Natural killer cell (primary cell): ENCODE results near the gene RCOR3. TPM values are rescaled to one million over a fixed set of nuclear protein-coding genes. Genes with fewer than 3 reads are reported as not detected.

Experiments
- ATAC-seq, 3 donors: fragments of 150-1000 bp in 2 of 3; fragments of 200-7000 bp in 1 of 3; cut with Tn5 transposase; 1 replicate in 1 of 3; 2 replicates in 2 of 3; pipeline ENCODE4 v1.10.0; 2021; ENCODE audit warnings: mild to moderate bottlenecking in 2 of 3, moderate library complexity in 2 of 3
- DNase-seq, 2 donors: peaks; one replicate each; pipeline versions ENCODE4 v3.0.0 to v3.0.0-alpha.2; 2013 to 2021; ENCODE audit warnings: mixed read lengths in 1 of 2
- H3K27ac ChIP-seq: one replicate; pipeline ENCODE4 v1.5.1; 2013; ENCODE audit warnings: mild to moderate bottlenecking, low read length
- H3K27me3 ChIP-seq: one replicate; pipeline ENCODE4 v1.6.1; 2013; ENCODE audit warnings: low read length; ENCODE audit not compliant: control insufficient read depth, insufficient read depth
- H3K36me3 ChIP-seq: one replicate; pipeline ENCODE4 v1.6.1; 2013; ENCODE audit warnings: low read length; ENCODE audit not compliant: control insufficient read depth, insufficient read depth
- H3K4me1 ChIP-seq: one replicate; pipeline ENCODE4 v1.6.1; 2013; ENCODE audit warnings: low read length; ENCODE audit not compliant: control insufficient read depth, insufficient read depth
- H3K4me3 ChIP-seq: one replicate; pipeline ENCODE4 v1.5.1; 2013; ENCODE audit warnings: low read length
- H3K9me3 ChIP-seq: one replicate; pipeline ENCODE4 v1.6.1; 2013; ENCODE audit warnings: low read length; ENCODE audit not compliant: control insufficient read depth, insufficient read depth
- H3K27ac Mint-ChIP-seq, 2 donors: one replicate each; pipeline ENCODE4 v1.8.0; 2022; ENCODE audit warnings: mild to moderate bottlenecking in 2 of 2, mixed read lengths in 2 of 2, moderate library complexity in 1 of 2
- H3K27me3 Mint-ChIP-seq, 2 donors: one replicate each; pipeline ENCODE4 v1.8.0; 2022; ENCODE audit warnings: low read depth in 2 of 2, mixed read lengths in 2 of 2
- H3K36me3 Mint-ChIP-seq: one replicate; pipeline ENCODE4 v1.8.0; 2022; ENCODE audit warnings: mixed read lengths
- H3K4me1 Mint-ChIP-seq, 2 donors: one replicate each; pipeline ENCODE4 v1.8.0; 2022; ENCODE audit warnings: mixed read lengths in 2 of 2
- H3K4me3 Mint-ChIP-seq: one replicate; pipeline ENCODE4 v1.8.0; 2022; ENCODE audit warnings: mild to moderate bottlenecking, moderate library complexity, mixed read lengths
- H3K9me3 Mint-ChIP-seq, 2 donors: one replicate each; pipeline ENCODE4 v1.8.0; 2022; ENCODE audit warnings: mixed read lengths in 2 of 2
- CTCF ChIP-seq: fragments of 200-600 bp; IDR thresholded peaks from one replicate; pipeline ENCODE4 v1.8.0; 2022; ENCODE audit warnings: antibody characterized with exemption
- WGBS: methylation state at CpG from one replicate; pipeline ENCODE4 v1.1.7; 2013; ENCODE audit warnings: missing lambda C conversion rate; ENCODE audit not compliant: insufficient coverage; 5-methylcytosine and 5-hydroxymethylcytosine counted together
- intact Hi-C: fragments of 100-400 bp; cut with micrococcal nuclease; formaldehyde crosslinking; loops from one replicate; pipeline ENCODE4 v1.14.2; 2022
- total RNA-seq, 4 donors: library from RNA; stranded (reverse); fragments of 120-200 nt in 1 of 4; gene quantifications; one replicate each; pipeline versions ENCODE4 v1.2.3 to v1.2.4, GENCODE V29; 2013 to 2022

The RCOR3 gene
- total RNA-seq, 3 donors from 2014 or later (not counting 1 experiment from before 2014, with no cell fraction given), result 70.9 to 99.2 (median 78.6) TPM

GRCh38 chr1:211324992-211325775 is 66.0 kb downstream of the RCOR3 start:
- H3K4me1 Mint-ChIP-seq, result peaks cover 42 to 49% of the 10 kb centered on the region in 2 donors
- peaks cover 40% of the 10 kb centered on the region for H3K4me1 ChIP-seq
- ATAC-seq, result no peak

GRCh38 chr1:211326140-211326527 is 67.0 kb downstream of the RCOR3 start:
- TF ChIP-seq CTCF, result no peak
- Histone ChIP-seq H3K27me3 (no peaks in the 10 kb centered on the region), H3K27ac (peak overlapping the region; percentile 89), H3K4me3 (peak overlapping the region; percentile 86), H3K4me1 (peaks cover 49% of the 10 kb centered on the region), H3K36me3 (peaks cover 5% of the 10 kb centered on the region), H3K9me3 (no peaks in the 10 kb centered on the region)
- WGBS, result 77% methylated on average over 8 of the region's 8 CpGs
- H3K4me3 Mint-ChIP-seq, result peak overlapping the region; percentile 95
- peak overlapping the region; percentile 89 to 96 for H3K27ac Mint-ChIP-seq
- no peaks in the 10 kb centered on the region for H3K36me3 Mint-ChIP-seq
- H3K27me3 Mint-ChIP-seq, result no peaks in the 10 kb centered on the region
- ATAC-seq (no peak), DNase-seq (no peak)
- intact Hi-C loops, result loop anchor here (2.0 kb wide), 1 partner anchor 57 kb away; no protein-coding TSS in a partner anchor
- peaks cover 52 to 58% of the 10 kb centered on the region in 2 donors for H3K4me1 Mint-ChIP-seq
- H3K9me3 Mint-ChIP-seq, result no peaks in the 10 kb centered on the region

More at GRCh38 chr1:211324992-211325775, 66.0 kb downstream of the RCOR3 start:
- Histone ChIP-seq H3K27me3 (no peaks in the 10 kb centered on the region), H3K36me3 (no peaks in the 10 kb centered on the region), H3K27ac (no peak overlapping the region), H3K9me3 (no peaks in the 10 kb centered on the region), H3K4me3 (no peak overlapping the region)
- WGBS, result 73% methylated on average over 9 of the region's 12 CpGs
- Mint-ChIP-seq H3K4me3 (peak overlapping the region; percentile 95), H3K27ac (peak overlapping the region; percentile 89 to 96), H3K36me3 (no peaks in the 10 kb centered on the region), H3K27me3 (no peaks in the 10 kb centered on the region), H3K9me3 (no peaks in the 10 kb centered on the region)
- DNase-seq, result no peak
- intact Hi-C loops, result loop anchor here (5.0 kb wide), 1 partner anchor 252 kb away; the partner anchor contains the start of gene SLC30A1
- no peak for TF ChIP-seq CTCF

- Mint-ChIP-seq H3K27me3 (no peaks in the 10 kb centered on the region), H3K9me3 (no peaks in the 10 kb centered on the region), H3K27ac (peak within 1 kb of the TSS; percentile 90 to 96), H3K36me3 (no peaks in the 10 kb centered on the region), H3K4me1 (peaks cover 55 to 64% of the 10 kb centered on the region in 2 donors), H3K4me3 (peak within 1 kb of the TSS; percentile 95)
- H3K4me1 ChIP-seq, result peaks cover 53% of the 10 kb centered on the region
- peak within 1 kb of the TSS; percentile 86 for H3K4me3 ChIP-seq
- H3K27ac ChIP-seq, result peak within 1 kb of the TSS; percentile 89
- H3K9me3 ChIP-seq, result no peaks in the 10 kb centered on the region
- no peaks in the 10 kb centered on the region for H3K27me3 ChIP-seq
- under 1% methylated on average over 91 of the region's 91 CpGs for WGBS
- no peak for TF ChIP-seq CTCF
- peaks cover 5% of the 10 kb centered on the region for H3K36me3 ChIP-seq
- peak; percentile 61 to 65 (median 62) for ATAC-seq
- peak; percentile 48 to 64 for DNase-seq
- intact Hi-C loops, result loop anchor here (2.0 kb wide), 1 partner anchor 56 kb away; no protein-coding TSS in a partner anchor
These were observed 67.6 kb downstream of the RCOR3 start, which contains the start of gene TRAF5 for GRCh38 chr1:211326528-211327345. TRAF5 (plus strand) TSS chr1:211326833; CDS start chr1:211353240, 26,407 bp downstream.
